K562 (cell line): ENCODE data around the gene GCGR. TPM values are rescaled to one million over a fixed set of nuclear protein-coding genes. Genes with fewer than 3 reads are reported as not detected.

ENCODE experiments used
- CHD7 ChIP-seq: fragments of 200-600 bp; sonication (generic); IDR thresholded peaks from one replicate; pipeline ENCODE4 v1.6.1; 2012; ENCODE audit warnings: mild to moderate bottlenecking, low read depth, low read length, inconsistent platforms
- GATAD2A ChIP-seq: fragments of 450-650 bp; IDR thresholded peaks from 2 replicates; pipeline ENCODE4 v1.6.1; 2017
- HIVEP1 ChIP-seq: fragments of 250-450 bp; sonication (Bioruptor Pico); IDR thresholded peaks from 2 replicates; pipeline ENCODE4 v1.4.0; 2020; ENCODE audit warnings: mild to moderate bottlenecking
- KLF1 ChIP-seq: fragments of 450-650 bp; IDR thresholded peaks from 2 replicates; pipeline ENCODE4 v1.6.1; 2016; ENCODE audit warnings: missing genetic modification characterization, missing compliant biosample characterization
- MTA3 ChIP-seq: fragments of 450-650 bp; formaldehyde crosslinking; IDR thresholded peaks from 2 replicates; pipeline ENCODE4 v1.6.1; 2017; ENCODE audit warnings: mild to moderate bottlenecking, borderline replicate concordance
- PRMT5 ChIP-seq: sonication (generic); formaldehyde crosslinking; IDR thresholded peaks from 2 replicates; pipeline ENCODE4 v1.5.0; 2020; ENCODE audit warnings: missing genetic modification reagents
- SMAD1 ChIP-seq: fragments of 150-350 bp; IDR thresholded peaks from 2 replicates; pipeline ENCODE4 v1.6.1; 2014; ENCODE audit warnings: low read length, low read depth; ENCODE audit not compliant: partially characterized antibody
- TFAM ChIP-seq: fragments of 250-450 bp; sonication (Bioruptor Pico); conservative IDR thresholded peaks from 2 replicates; pipeline ENCODE4 v1.5.0; 2021; ENCODE audit warnings: mild to moderate bottlenecking, moderate library complexity
- TSHZ1 ChIP-seq: fragments of 250-450 bp; sonication (Bioruptor Pico); IDR thresholded peaks from 2 replicates; pipeline ENCODE4 v1.4.0; 2020; ENCODE audit warnings: mild to moderate bottlenecking, moderate library complexity
- polyA plus RNA-seq, 8 experiments: library from polyadenylated mRNA; depleted of rRNA in 4 of 8; stranded (reverse) in 5 of 8; unstranded in 3 of 8; fragments of >200 nt; fragmentation: Nextera tagmentation in 2 of 8; fragmentation: Illumina TruSeq in 1 of 8; extraction: Ambion mirVana in 2 of 8; extraction: Trizol in 1 of 8; gene quantifications; 2 replicates each; pipeline versions ENCODE4 v1.2.1 to v1.2.3, GENCODE V29; 2011 to 2014; ENCODE audit warnings: inconsistent platforms in 1 of 8, missing spikeins in 1 of 8
- total RNA-seq, 7 experiments: library from RNA; depleted of rRNA in 6 of 7; stranded (reverse); fragments of >200 nt in 6 of 7; fragmentation: Illumina TruSeq in 2 of 7; extraction: Trizol in 2 of 7; gene quantifications; 2 replicates each; pipeline versions ENCODE4 v1.2.1 to v1.2.3, GENCODE V29; 2011 to 2021; ENCODE audit warnings: low replicate concordance in 1 of 7
- TF ChIP-seq, protein P1 (sequence below): sonication (generic); formaldehyde crosslinking; IDR thresholded peaks from 2 replicates; pipeline ENCODE4 v1.8.0; 2022; ENCODE audit warnings: mild to moderate bottlenecking, missing genetic modification reagents

Gene GCGR
- total and polyA plus RNA-seq, 9 of the 15 experiments (the other 6 are each of a cell fraction or from before 2014, with no cell fraction given): not detected

- TF ChIP-seq, protein P1, sequence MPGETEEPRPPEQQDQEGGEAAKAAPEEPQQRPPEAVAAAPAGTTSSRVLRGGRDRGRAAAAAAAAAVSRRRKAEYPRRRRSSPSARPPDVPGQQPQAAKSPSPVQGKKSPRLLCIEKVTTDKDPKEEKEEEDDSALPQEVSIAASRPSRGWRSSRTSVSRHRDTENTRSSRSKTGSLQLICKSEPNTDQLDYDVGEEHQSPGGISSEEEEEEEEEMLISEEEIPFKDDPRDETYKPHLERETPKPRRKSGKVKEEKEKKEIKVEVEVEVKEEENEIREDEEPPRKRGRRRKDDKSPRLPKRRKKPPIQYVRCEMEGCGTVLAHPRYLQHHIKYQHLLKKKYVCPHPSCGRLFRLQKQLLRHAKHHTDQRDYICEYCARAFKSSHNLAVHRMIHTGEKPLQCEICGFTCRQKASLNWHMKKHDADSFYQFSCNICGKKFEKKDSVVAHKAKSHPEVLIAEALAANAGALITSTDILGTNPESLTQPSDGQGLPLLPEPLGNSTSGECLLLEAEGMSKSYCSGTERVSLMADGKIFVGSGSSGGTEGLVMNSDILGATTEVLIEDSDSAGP (CRISPR knock-in tag): no peak
- TF ChIP-seq CHD7 (no peak), MTA3 (0 out of 2 replicates have a peak, but pooled peaks have one; percentile 30), KLF1 (tag) (peak; percentile 77; the same call in 1 of the 2 replicates), GATAD2A (0 out of 2 replicates have a peak, but pooled peaks have one; percentile 40), PRMT5 (CRISPR knock-in tag) (no peak), SMAD1 (no peak), TSHZ1 (CRISPR knock-in tag) (peak; percentile 63; the same call in 1 of the 2 replicates), TFAM (CRISPR knock-in tag) (no peak), HIVEP1 (peak; percentile 96)
Measured at GRCh38 chr17:81860756-81861568, 57.0 kb downstream of the GCGR start (continued).
